ENCODE results near the gene ARHGAP27.

DNA sequence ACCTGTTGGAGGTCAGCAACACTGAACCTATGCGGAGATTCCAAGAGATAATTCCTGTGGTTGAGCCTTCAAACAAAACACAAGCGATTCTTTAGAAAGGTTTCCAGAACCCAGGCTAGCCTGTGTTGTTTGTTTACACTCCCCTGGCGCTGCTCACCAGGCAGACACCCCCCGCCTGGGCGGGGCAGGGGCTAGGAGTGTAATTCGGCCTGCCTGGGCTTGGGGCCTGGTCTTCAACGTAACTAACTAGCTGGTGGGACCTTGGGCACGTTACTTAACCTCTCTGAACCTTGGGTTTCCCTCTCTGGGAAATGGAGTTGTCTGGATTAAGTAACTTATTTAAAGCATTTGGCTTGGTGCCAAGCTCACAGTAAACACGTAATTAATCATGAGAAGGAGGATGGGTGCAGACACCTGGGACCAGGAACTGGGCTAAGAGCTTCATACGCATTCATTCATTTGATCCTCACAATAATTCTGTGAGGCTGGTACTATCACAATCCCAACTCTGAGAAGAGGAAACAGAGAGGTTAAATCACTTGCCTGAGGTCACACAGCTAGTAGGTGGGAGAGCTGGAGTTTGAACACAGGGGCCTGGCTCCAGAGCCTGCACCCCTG lies 7.6 kb upstream of the ARHGAP27 start:
- no peak for TF ChIP-seq POLR2A (IDR thresholded peaks at IDR 0.05)
- TF ChIP-seq, protein P1, sequence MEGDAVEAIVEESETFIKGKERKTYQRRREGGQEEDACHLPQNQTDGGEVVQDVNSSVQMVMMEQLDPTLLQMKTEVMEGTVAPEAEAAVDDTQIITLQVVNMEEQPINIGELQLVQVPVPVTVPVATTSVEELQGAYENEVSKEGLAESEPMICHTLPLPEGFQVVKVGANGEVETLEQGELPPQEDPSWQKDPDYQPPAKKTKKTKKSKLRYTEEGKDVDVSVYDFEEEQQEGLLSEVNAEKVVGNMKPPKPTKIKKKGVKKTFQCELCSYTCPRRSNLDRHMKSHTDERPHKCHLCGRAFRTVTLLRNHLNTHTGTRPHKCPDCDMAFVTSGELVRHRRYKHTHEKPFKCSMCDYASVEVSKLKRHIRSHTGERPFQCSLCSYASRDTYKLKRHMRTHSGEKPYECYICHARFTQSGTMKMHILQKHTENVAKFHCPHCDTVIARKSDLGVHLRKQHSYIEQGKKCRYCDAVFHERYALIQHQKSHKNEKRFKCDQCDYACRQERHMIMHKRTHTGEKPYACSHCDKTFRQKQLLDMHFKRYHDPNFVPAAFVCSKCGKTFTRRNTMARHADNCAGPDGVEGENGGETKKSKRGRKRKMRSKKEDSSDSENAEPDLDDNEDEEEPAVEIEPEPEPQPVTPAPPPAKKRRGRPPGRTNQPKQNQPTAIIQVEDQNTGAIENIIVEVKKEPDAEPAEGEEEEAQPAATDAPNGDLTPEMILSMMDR (IDR thresholded peaks at IDR 0.05): no peak

Data from upper lobe of left lung (tissue), 4 donors.